HG02763 (cell line): Measurements from ENCODE around the gene PPP4R2.

Source experiments
- ATAC-seq: cut with Tn5 transposase; IDR thresholded peaks from one replicate; pipeline ENCODE4 v1.9.1; 2021; ENCODE audit warnings: mild to moderate bottlenecking, moderate library complexity; ENCODE audit not compliant: unreplicated experiment

The PPP4R2 gene

DNA sequence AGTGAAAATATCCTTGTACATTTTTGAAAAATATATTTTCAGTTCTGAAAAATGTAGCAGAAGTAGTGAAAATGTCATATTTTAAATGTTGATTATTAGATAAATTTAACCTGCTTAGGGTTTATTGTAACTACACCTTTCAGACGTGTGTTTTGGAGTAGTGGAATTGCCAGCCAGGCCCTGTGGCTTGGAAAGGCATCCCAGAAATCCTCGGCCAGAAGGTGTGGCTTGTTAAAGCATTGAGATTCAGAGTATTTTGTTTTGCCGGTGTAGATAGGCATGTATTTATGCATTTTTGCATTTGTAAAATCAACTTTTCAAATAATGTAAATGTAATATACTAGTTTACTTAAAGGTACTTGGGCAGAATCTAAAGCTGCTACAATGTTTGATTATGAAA is 71.8 kb downstream of the PPP4R2 start:
- ATAC-seq = no peak

DNA sequence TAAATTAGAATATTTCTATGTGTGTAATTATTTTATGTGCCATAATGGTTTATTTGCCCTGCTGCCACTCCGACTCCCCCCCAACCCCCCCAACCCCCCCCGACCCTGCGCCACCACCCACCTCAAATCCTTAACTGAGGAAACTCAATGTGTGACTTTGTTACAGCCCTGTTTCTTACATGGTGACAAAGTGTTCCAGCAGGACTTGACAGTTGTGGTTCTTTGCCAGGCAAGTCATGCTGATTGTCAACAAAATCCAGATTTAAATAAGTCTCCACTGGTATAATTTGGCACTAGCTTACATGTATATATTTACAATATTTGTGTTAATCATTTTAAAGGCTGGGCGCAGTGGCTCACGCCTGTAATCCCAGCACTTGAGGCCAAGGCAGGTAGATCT is 72.6 kb downstream of the PPP4R2 start:
- no peak for ATAC-seq

DNA sequence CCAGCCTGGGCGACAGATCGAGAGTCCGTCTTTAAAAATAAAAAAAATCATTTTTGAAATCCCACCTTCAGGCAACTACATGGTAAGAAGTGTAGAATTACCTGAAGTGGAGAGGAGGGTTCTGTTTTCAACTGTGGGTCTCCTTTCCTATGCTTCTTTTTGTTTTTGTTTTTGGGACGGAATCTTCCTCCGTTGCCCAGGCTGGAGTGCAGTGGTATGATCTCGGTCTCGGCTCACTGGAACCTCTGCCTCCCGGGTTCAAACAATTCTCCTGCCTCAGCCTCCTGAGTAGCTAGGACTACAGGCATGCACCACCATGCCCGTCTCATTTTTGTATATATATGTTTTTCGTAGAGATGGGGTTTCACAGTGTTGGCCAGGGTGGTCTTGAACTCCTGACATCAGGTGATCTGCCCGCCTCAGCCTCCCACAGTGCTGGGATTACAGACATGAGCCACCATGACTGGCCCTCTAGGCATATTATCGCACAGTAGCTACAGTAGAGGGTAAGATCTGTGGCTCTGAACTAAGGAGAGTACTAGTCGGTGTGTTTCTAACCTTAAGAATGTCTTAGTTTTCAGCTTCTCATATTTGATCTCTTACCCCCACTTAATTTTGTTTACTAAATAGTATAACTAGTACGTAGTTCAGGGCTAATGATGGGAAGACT is 73.3 kb downstream of the PPP4R2 start:
- no peak for ATAC-seq

DNA sequence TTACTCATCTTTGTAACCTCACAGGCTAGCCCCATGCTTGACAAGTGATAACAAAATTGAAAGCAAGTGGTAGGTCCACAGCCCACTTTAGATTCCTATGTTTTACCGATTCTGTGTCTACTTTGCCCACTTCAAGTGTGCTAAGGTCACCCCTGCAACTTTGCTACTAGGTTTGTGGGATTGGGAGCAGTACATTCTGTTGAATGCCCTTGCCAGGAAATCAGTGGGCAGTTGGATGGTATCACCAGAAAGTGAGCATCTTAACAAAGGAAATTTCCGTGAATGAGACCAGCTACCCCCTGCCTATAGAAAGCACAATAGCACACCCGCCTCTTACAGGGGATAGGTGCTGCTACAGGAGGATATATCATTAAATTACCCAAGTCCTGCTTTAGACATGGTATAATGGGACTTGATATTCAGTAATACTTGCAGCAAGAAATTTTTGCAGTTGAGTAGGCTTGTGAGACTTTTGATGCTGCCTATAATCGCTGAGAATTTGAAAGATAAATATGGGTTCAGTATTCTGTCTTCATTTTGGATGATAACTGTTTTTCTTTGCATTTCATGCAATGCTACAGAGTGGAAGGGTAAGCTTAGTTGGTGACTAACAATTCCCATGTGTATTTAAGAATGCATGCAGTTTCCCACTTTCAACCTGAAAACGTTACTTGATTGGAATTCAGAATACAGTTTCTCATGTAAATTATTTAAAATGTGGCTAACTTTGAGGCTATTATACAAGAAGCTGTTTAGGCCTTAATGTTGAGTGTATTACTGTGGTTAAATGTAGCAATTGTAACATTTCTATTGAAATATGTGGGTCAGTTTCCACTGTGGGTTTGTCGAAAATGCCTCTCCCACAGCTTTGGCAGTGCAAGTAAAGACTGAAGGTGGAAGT is 74.3 kb downstream of the PPP4R2 start:
- ATAC-seq = no peak

DNA sequence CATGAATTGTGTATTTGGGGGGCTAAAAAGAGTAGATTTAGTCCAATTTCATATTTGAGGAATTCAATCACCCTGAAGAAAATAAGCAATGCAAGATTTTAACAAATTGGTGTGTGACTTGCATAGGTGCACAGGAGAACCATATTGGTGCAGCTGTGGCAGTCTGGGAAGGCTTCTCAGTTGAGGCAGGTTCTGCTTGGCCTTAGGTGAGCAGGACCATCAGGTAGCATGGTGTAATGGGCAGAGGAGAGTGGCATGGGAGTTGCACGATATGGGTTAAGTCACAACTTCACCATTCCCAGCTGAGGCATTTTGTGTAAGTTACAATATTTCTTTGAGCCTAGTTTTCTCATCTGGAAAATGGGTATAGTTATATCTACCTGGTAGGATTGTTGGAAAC is 75.3 kb downstream of the PPP4R2 start:
- ATAC-seq = no peak

DNA sequence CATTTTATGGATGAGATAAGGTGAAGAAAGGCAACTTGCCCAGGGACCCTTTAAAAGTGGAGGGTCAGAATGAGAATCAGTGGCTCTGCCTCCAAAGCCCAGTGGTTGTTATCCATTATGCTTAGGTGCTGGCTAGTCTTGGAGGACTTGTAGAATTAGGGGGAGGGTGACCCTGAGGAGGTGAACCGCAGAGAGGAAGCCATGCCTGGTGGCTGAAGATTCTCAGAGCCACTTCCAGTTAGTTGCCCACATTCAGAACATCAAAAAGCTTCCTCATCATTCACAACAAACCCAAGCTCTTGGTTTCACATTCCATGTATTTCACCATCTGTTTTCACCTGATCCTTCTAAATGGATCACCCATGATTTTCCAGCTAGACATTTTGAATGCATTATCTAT is 76.0 kb downstream of the PPP4R2 start:
- no peak for ATAC-seq

DNA sequence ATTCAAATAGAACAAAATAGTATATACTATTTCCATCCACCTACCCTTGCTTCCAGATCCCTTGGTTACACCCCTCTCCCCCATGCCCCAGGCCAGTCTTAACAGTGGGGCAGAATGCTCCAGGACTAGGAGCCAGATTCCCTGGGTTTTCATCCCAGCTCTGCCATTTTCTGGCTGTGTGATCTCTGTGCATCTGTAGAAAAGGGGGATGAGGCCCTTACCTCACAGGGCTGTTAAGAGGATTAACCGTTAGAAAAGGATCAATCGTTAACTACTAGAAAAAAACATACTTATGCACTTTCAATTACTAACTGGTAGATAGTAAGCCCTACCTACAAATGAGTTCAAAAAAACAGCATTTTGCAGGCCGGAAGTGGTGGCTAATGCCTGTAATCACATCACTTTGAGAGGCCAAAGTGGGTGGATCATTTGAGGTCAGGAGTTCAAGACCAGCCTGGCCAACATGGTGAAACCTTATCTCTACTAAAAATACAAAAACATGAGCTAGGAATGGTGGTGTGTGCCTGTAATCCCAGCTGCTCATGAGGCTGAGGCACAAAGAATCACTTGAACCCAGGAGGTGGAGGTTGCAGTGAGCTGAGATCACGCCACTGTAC is 76.6 kb downstream of the PPP4R2 start:
- ATAC-seq = no peak

DNA sequence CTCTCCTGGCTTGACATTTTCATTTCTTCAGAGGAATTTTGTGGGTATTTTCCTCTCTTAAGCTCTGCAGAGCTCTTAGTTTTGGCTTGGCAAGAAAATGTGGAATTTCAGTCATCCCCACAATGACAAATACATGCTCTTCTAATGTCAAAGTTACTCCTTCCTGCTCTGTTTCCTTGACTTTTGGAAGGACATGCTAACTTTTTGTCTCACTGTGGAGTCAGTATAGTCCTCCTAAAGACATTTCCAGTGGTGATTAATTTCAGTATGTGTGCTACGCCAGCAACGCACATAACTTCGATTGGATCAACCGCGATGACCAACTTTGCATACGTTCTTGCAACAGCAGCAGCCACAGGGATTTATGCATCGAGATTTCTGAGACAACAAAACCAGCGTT is 78.2 kb downstream of the PPP4R2 start:
- ATAC-seq = no peak

DNA sequence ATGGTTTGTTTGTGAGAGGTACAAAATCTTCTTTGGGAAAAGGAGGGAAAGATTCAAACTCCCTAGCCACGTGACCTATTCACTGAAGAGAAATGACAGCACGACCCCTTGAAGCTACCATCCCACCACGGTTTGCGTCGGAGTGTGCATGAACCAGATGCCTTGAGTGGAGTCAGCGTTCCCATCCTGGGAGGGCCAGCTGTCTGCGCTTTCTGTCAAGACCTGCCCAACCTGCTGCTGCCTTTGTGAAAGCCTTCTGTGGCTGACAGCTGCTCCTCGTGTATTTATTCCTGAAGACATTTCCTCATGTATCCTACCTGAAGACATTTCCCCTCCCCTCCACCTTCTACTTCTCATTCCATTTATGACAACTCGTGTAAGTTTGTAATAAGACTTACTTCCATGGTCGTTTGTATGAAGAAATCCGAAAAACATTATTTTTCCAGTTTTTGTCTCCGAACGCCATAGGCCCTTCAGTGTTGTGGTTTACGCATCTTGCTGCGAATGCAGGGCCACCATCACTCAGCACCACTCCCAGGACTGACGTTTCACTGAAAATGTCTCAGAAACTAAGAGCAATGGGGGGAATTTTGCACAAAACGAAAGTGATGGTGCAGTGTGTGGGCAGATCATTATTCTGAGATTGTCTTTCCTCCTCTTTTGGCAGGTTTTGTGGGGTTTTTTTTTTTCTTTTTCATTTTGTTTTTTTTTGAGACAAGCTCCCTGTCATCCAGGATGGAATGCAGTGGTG is 83.8 kb downstream of the PPP4R2 start:
- ATAC-seq = no peak

DNA sequence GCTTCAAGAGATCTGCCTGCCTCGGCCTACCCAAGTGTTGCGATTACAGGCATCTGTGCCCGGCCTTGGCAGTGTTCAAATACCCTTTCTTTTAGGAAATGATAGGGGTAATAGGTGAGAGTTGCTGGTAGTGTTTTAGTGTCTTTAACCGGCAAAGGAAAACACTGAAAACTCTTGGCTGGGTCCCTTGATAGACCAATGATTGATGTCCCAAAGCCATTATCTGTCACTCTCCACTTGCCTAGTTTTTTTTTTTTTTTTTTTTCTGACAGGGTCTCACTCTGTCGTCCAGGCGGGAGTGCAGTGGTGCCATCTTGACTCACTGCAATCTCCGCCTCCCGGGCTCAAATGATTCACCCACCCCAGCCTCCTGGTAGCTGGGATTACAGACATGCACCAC is 84.5 kb downstream of the PPP4R2 start:
- no peak for ATAC-seq

DNA sequence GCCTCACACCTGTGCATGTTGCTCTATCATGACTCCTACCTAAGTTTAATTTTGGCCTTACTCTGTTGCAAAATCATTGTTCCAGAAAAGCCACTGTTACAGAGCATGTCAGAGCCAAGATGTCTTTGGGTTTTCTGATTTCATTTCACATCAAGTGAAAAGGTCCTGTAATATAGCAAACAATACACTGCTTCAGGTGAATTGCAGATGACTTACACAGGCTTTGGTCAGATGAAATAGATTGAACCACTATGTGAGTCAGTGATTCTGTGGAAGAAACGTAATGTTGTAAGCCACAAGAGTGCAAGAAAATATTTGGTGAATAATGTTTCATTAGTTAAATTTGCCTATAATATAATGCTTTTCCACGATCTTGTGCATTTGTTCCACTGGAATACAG is 87.6 kb downstream of the PPP4R2 start:
- no peak for ATAC-seq

DNA sequence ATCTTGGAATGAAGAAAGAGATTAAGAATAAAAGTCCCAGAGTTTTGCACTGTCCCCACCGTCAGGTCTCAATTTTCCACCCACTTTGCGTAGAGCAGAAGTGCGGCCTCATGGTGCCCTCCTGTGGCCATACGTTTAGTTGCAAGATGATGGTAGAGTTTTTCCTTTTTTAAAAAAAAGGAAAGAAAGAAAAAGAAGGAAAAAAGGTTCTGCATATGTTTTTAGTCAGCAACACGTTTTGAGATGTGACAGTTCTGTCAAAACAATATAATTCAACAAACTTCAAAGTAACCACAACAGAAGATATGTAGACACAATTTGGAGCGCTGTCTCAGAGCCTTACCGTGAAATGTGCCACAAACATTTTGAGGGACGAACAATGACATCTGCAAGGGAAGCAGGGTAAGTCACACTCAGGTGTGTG is 89.5 kb downstream of the PPP4R2 start:
- no peak for ATAC-seq

DNA sequence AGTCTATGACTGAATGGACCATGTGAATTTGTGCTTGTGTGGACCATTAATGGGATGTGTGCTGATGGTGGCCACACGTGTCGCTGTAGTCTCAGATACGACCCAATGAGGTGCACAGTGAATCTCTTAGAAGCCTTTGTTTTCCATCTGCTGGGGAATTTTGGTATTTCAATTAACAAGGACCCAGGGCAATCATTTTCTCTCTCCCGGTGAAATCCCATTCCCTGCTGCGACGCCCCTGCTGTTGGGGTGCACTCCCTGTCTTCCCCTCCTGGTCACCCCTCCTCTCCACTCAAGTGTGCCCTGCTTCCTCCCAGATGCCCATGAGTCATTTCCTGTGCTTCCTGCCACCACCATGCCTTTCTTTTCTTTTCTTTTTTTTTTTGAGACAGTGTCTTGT is 97.5 kb downstream of the PPP4R2 start:
- no peak for ATAC-seq

DNA sequence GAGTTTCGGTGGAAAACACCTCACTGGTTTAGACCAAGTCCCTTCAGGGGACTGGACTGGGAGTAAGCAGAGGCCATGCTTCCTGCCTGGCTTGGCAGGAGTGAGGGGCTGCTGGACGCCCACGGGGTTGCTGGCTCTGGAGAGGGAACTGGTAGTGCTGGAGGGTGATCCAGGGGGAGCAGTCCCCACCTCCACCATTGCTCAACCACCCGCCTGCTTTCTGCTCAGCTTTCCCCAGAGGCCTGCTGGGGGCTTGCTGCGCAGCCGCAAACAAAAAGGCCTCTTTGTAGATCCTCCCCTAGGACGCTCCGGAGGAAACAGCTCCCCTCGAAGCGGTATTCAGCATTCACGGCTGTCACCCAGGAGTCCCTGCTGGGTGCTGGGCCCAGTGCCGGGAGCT is 98.3 kb downstream of the PPP4R2 start:
- no peak for ATAC-seq

DNA sequence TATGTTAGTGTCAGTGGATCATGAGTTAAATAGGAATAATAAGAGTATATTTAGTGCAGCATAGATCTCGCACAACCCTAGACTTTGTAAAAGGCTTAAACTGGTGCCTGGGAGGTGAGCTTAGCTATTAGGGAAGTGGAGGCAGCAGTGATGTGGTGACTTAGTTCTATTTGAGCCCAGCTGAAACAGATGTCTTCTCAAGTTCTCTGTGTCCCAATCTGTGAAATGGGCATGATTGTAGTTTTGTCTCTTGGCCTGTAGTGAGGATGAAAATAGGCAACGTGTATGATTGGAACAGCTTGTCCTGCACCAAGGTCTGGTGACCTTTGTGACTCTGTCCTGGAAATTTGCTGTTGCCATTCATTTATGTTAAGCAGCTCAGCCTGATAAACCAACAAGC is 99.6 kb downstream of the PPP4R2 start:
- no peak for ATAC-seq

DNA sequence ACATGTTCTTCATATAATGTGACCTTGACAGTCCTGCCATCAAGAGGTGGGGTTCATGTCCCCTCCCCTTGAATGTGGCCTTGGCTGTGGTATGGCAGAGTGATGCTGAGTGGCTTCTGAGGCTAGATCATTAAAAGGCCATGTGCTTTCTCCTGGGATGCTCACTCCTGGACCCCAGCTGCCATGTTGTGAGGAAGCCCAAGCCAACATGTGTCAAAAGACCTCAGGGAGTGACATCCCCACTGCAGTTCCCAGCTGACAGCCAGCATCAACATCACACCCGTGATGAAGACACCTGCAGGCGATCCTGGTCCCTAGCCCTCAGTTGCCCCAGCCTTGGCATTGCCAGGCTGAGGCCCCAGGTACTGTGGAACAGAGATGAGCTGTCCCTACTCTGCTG is 101.4 kb downstream of the PPP4R2 start:
- ATAC-seq = no peak

DNA sequence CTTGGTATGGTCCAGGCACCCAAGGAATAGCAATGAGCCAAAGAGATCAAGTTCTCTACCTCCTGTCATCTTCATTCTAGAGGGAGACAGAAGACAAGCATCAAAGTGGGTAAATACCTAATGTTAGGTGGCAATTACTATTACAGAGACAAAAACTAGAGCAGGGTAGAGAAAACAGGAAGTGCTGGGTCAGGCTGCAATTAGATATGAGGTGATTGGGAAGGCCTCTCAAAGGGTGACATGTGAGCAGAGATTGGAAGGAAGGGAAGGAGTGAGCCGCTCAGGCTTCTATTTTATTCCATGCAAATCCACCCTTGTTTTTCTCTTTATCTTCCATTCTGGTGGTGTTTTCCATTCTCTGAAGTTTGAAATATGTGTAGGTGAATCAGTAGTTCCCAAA is 102.3 kb downstream of the PPP4R2 start:
- ATAC-seq = no peak

DNA sequence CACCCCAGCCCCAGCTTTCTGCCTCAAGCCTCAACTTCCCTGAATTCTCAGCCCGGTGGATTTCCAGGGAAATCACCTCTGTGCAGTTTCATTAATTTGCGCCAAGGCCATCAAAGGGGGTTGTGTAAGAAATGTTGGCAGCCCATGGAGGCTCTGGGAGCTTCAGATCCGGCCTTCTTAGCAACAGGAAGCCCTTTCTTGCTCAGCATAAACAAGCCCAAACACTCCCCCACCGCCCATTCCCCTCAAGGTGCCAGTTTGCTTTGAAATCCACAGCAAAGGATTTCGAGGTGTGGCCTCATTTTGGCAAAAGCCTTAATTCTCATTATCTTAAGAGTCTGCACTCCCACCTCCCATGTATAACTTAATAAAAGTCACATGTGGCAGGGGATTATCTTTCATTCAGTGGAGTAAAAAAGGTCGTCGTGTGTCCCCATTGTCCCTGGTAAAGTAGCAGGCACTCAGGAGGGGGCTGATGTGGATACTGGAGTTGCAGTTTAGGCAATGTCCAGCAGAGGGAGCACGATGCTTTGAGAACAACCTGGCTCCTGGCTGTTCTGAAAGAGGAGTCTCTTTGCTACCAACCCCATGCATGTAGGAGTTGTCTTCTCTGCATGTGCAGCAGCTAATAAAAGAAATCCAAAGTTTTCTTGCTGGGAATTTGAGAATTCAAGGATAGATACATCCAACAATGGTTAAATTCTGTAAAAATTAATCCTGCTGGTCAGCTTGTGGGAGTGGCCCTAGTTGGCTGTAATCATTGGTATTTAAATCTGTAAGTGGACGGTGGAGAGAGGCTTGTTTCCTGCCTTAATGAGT is 104.3 kb downstream of the PPP4R2 start:
- peak; percentile 85 for ATAC-seq

DNA sequence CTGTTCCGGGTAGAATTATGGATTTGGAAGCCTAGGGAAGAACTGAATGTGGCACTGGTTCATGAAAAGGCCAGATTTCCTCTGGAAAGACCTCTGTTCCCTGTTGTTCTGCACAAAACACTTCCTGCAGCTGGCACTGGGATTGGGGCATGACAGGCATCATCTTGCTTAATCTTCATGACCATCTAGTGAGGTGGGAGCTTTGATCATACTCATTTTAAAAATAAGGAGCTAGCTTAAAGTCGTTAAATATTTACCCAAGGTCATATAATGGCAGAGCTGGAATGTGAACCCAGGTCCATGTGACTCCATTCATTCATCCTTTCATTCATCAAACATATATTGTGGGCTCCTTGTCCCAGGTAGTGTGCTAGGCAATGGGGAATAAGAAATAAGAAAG is 105.3 kb downstream of the PPP4R2 start:
- ATAC-seq = no peak

DNA sequence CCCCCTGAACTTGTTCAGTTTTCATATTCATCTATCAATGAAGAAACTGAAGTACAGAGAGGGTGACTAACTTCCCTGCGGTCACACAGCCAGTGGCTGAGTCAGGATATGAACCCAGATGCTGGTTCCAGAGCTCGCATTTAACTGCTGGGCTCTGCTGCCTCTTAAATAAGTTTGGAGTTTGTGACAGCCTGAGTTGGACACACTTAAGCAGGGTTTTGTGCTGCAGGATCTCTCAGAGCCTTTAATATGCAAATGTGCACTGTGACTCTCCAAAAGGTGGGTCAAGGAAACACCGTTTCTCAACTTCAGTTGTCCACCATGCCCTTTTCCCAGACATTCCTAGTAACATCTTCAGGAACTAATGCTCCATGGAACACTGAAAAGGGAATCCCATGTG is 110.6 kb downstream of the PPP4R2 start:
- ATAC-seq = no peak
